ENCODE measurements around the gene HMOX1. TPM values are rescaled to one million over a fixed set of nuclear protein-coding genes. Genes with fewer than 3 reads are reported as not detected.

Gene HMOX1
- total and polyA plus RNA-seq, 9 donors: 11.5 to 36.0 (median 24.8) TPM

DNA sequence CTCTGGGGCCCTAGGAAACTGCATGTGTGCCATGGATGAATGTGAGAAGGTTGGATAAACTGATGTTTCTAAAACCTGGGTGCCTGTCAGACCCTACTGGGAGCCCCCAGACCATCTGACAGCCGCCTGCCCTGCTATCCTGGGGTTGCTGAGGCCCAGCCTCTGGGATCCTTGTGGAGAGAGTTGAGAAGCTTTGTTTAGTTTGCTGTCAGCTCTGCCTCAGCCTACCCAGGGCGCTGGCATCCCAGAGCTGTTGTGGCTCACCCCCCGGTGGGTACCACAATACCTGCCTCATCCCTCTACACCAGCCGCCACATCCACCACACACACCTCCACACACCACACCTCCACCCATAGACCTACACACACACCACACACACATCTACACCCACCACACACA, 38.5 kb upstream of the HMOX1 start:
- H3K36me3 ChIP-seq (ENCODE audit: control insufficient read depth, insufficient read depth, low read length): peaks cover 89% of the 10 kb centered on the region
- 100% methylated on average over 2 of the region's 4 CpGs for whole genome bisulfite sequencing (ENCODE audit: insufficient coverage)
- no peaks in the 10 kb centered on the region for H3K9me3 ChIP-seq (replicated peaks; ENCODE audit: control insufficient read depth, low read depth, low read length)
- H3K4me3 ChIP-seq (ENCODE audit: low read length): no peak overlapping the region
- H3K27ac ChIP-seq (ENCODE audit: low read length): no peak overlapping the region
- DNase-seq: no peak
- peaks cover 4% of the 10 kb centered on the region for H3K4me1 ChIP-seq (ENCODE audit: control insufficient read depth, insufficient read depth, low read length)
- no peaks in the 10 kb centered on the region for H3K27me3 ChIP-seq (ENCODE audit: control insufficient read depth, insufficient read depth, low read length)

DNA sequence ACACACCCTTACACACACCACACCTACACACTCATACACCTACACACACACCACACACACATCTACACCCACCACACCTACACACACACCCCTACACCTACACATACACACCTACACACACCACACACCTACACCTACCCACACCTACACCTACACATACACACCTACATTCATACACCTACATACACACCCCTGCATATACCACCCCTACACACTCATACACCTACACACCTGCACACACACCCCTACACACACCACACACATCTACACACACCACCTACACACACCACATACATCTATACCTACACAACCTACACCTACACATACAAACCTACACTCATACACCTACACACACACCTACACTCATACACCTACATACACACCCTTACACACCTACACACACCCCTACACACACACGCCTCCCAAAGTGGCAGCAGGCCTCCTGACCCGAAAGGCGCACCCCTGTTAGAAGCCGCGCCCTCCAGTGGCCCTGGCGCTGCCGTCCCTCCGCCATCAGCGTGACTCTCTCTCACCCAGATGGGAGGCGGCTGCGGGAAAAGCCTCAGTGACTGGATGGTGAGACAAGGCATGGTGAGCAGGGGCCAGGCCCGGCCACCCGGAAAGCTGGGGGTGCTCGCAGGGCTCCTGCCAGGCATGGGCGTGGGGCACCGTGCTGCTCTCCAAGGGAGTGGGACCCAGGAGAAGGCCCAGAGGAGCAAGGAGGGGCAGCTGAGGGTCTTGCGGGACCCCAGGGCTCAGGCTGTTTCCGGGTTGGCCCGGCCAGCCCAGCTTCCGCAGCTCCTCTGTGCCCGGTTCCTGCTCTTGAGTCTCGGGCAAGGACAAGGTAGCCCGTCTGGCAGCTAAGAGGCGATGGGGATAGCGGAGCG, 37.0 kb upstream of the HMOX1 start:
- peaks cover 7% of the 10 kb centered on the region for H3K4me1 ChIP-seq (ENCODE audit: control insufficient read depth, insufficient read depth, low read length)
- WGBS (ENCODE audit: insufficient coverage): 96% methylated on average over 26 of the region's 26 CpGs
- H3K36me3 ChIP-seq (ENCODE audit: control insufficient read depth, insufficient read depth, low read length): peaks cover 82% of the 10 kb centered on the region
- H3K9me3 ChIP-seq (replicated peaks; ENCODE audit: control insufficient read depth, low read depth, low read length): no peaks in the 10 kb centered on the region
- no peaks in the 10 kb centered on the region for H3K27me3 ChIP-seq (ENCODE audit: control insufficient read depth, insufficient read depth, low read length)
- H3K4me3 ChIP-seq (ENCODE audit: low read length): no peak overlapping the region
- DNase-seq: no peak
- no peak overlapping the region for H3K27ac ChIP-seq (ENCODE audit: low read length)

DNA sequence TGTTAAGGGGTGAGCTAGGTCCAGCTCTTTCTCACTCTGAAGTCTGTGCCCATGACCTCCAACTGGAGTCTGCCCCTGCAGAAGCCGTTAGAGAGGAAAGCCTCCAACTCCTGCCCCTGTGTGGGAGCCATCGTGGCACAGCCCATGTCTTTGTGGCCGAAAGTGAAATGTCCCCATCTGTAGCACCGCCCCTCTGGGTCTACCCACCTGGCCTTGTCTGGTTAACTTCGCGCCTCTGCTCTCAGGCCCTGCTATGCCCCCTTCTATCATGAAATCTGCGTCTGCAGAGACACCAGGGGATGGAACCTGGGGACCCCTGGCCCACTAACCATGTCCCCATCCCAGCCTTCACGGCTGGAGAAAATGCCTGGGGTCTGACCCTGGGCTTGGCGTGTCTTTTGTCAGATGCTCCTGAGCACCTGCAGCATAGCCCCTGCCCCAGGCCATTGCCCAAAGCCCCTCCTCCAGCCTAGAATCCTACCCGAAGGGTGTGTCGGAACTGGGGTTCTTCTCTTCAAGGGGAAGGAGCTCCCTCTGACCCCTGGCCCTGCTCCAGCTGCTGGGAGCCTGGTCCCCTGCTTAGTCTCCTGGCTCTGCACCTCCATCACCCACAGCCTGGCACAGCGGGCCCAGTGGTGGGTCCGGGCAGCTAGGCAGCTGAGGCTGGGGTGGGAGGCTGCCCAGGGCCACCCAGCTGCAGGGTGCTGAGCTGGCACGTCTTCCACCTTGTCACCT, 35.8 kb upstream of the HMOX1 start:
- no peak for DNase-seq
- Histone ChIP-seq H3K27me3 (ENCODE audit: control insufficient read depth, insufficient read depth, low read length) (no peaks in the 10 kb centered on the region), H3K9me3 (replicated peaks; ENCODE audit: control insufficient read depth, low read depth, low read length) (no peaks in the 10 kb centered on the region), H3K4me1 (ENCODE audit: control insufficient read depth, insufficient read depth, low read length) (peaks cover 18% of the 10 kb centered on the region), H3K27ac (ENCODE audit: low read length) (no peak overlapping the region), H3K36me3 (ENCODE audit: control insufficient read depth, insufficient read depth, low read length) (peaks cover 74% of the 10 kb centered on the region), H3K4me3 (ENCODE audit: low read length) (no peak overlapping the region)
- whole genome bisulfite sequencing (ENCODE audit: insufficient coverage): 86% methylated on average over 11 of the region's 14 CpGs

DNA sequence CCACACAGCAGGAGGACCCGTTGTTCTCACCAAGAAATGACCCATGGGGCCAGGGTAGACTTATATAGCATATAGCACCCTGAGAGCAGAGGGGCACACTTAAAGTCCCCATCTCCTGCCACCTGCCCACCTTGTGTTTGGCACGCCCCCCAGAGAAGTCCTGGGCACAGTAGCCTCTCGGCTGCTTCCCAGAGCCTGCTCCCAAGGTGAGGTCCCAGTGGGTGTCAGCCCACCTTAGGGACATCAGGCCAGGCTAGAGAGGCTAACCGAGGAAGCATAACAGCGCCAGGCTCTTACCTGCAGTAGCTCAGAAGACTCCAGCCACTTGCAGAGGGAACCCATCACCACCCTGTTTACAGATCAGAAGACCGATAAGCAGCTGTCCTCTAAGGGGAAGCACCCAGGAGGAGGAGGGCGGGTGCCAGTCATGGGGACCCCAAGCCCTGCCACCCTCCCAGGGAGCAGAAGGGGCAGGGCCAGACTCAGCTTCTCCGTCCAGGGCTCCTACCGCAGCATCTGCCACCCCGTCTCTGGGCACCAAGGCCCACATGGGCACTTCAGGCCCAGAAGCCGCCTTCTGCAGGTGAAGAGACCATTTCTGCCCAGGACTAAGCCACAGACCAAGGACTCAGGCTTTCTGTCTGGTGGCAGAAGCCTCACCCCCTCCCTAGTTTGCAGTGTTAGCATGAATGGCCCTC, 34.9 kb upstream of the HMOX1 start:
- Histone ChIP-seq H3K4me3 (ENCODE audit: low read length) (no peak overlapping the region), H3K27me3 (ENCODE audit: control insufficient read depth, insufficient read depth, low read length) (no peaks in the 10 kb centered on the region), H3K36me3 (ENCODE audit: control insufficient read depth, insufficient read depth, low read length) (peaks cover 67% of the 10 kb centered on the region), H3K9me3 (replicated peaks; ENCODE audit: control insufficient read depth, low read depth, low read length) (no peaks in the 10 kb centered on the region), H3K4me1 (ENCODE audit: control insufficient read depth, insufficient read depth, low read length) (peaks cover 24% of the 10 kb centered on the region), H3K27ac (ENCODE audit: low read length) (no peak overlapping the region)
- WGBS (ENCODE audit: insufficient coverage): 91% methylated on average over 10 of the region's 11 CpGs
- no peak for DNase-seq

DNA sequence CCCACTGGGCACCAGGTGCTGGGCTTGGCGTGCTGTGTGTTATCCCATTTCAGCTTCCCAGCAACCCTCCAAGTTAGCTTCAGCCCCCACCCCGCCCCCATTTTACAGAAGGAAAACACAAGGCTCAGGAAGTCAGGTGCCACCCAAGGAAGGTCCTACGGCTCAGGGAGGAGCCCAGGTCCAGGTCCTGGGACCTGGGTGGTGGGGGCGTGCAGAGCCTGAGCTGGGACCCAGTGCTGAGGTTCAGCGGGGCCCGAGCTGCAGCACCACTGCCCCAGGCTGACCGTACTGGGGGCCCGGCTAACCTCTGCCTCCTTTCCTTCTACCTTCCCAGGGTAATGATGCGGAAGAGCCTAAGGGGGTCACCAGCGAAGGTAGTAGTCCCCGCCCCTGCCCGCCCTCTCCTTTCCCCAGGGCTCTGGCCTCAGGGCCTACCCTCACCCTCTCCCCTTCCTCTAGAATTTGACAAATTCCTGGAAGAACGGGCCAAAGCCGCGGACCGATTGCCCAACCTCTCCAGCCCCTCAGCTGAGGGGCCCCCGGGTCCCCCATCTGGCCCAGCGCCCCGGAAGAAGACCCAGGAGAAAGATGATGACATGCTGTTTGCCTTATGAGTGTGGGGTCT, 34.2 kb upstream of the HMOX1 start:
- WGBS (ENCODE audit: insufficient coverage): 82% methylated on average over 11 of the region's 19 CpGs
- no peak overlapping the region for H3K4me3 ChIP-seq (ENCODE audit: low read length)
- H3K4me1 ChIP-seq (ENCODE audit: control insufficient read depth, insufficient read depth, low read length): peaks cover 30% of the 10 kb centered on the region
- H3K36me3 ChIP-seq (ENCODE audit: control insufficient read depth, insufficient read depth, low read length): peaks cover 59% of the 10 kb centered on the region
- no peaks in the 10 kb centered on the region for H3K9me3 ChIP-seq (replicated peaks; ENCODE audit: control insufficient read depth, low read depth, low read length)
- DNase-seq: no peak
- no peak overlapping the region for H3K27ac ChIP-seq (ENCODE audit: low read length)
- H3K27me3 ChIP-seq (ENCODE audit: control insufficient read depth, insufficient read depth, low read length): no peaks in the 10 kb centered on the region

DNA sequence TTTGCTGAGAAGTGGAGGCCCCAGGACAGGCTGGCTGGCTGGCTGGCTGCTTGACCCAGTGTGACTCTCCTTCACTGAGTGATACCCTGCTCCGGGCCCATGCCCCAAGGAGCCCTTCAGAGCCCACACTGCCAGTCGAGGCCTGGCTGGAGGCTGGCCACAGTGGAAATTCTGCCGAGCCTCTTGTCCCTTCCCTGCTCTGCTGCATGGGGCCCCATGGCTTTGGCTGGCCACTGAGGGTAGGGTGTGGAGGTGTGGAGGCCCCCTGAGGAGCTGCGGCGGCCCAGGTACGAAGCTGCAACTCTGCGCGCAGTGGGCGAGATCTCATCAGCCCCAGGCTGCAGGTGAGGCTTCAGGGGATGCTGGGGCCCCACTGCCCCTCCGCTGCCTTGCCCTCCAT, 33.4 kb upstream of the HMOX1 start:
- Histone ChIP-seq H3K9me3 (replicated peaks; ENCODE audit: control insufficient read depth, low read depth, low read length) (no peaks in the 10 kb centered on the region), H3K27ac (ENCODE audit: low read length) (no peak overlapping the region), H3K36me3 (ENCODE audit: control insufficient read depth, insufficient read depth, low read length) (peaks cover 52% of the 10 kb centered on the region), H3K27me3 (ENCODE audit: control insufficient read depth, insufficient read depth, low read length) (no peaks in the 10 kb centered on the region), H3K4me3 (ENCODE audit: low read length) (no peak overlapping the region), H3K4me1 (ENCODE audit: control insufficient read depth, insufficient read depth, low read length) (peaks cover 30% of the 10 kb centered on the region)
- 75% methylated on average over 8 of the region's 10 CpGs for WGBS (ENCODE audit: insufficient coverage)
- no peak for DNase-seq

DNA sequence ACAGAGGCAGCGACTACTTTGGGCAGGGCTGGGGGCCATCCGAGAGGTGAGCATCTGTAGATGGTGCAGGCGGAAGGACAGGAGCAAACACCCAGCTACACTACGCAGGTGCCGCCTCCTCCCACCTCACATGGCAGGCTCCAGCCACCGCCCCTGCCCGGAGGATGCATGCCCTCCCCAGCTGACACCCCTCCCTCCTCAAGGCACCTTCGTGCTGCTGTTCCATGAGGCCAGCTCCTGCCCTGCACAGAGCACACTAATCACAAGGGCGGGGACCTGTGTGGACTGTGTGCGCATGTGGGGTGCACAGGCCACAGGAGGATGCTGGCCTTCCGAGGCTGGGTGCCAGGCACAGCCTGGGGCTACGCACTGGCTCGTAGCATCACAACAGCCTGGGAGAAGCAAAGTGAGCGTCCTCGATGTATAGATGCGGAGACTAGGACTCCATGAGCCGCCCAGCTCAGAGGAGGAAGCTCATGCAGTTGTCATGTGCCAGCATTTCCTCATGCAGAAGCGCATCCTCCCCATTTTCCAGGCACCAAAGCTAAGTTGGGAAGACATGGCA, 32.8 kb upstream of the HMOX1 start:
- DNase-seq: no peak
- peaks cover 45% of the 10 kb centered on the region for H3K36me3 ChIP-seq (ENCODE audit: control insufficient read depth, insufficient read depth, low read length)
- H3K27ac ChIP-seq (ENCODE audit: low read length): no peak overlapping the region
- H3K4me1 ChIP-seq (ENCODE audit: control insufficient read depth, insufficient read depth, low read length): peaks cover 30% of the 10 kb centered on the region
- no peaks in the 10 kb centered on the region for H3K27me3 ChIP-seq (ENCODE audit: control insufficient read depth, insufficient read depth, low read length)
- WGBS (ENCODE audit: insufficient coverage): 80% methylated on average over 17 of the region's 18 CpGs
- no peaks in the 10 kb centered on the region for H3K9me3 ChIP-seq (replicated peaks; ENCODE audit: control insufficient read depth, low read depth, low read length)
- H3K4me3 ChIP-seq (ENCODE audit: low read length): no peak overlapping the region

DNA sequence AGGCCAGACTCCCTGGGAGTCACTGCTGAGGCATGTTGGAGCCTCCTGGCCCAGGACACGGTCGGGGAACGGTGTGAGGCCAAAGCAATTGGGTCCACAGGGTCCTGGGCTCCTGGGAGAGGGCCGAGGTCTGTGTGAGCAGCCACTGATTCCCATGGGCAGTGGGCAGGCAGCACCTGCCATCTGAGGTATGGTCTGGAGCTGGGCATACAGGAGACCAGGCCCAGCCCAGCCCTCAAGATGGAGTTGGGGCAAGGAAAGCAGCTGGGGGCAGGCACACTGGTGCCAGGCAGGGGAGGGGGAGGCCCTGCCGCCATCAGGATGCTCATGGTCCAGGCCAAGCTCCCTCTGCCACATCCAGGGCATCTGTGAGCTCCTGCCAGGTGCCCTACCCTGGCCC, 32.2 kb upstream of the HMOX1 start:
- no peak for DNase-seq
- H3K27ac ChIP-seq (ENCODE audit: low read length): no peak overlapping the region
- H3K4me3 ChIP-seq (ENCODE audit: low read length): no peak overlapping the region
- H3K36me3 ChIP-seq (ENCODE audit: control insufficient read depth, insufficient read depth, low read length): peaks cover 39% of the 10 kb centered on the region
- H3K27me3 ChIP-seq (ENCODE audit: control insufficient read depth, insufficient read depth, low read length): no peaks in the 10 kb centered on the region
- peaks cover 30% of the 10 kb centered on the region for H3K4me1 ChIP-seq (ENCODE audit: control insufficient read depth, insufficient read depth, low read length)
- WGBS (ENCODE audit: insufficient coverage): 65% methylated on average over 4 of the region's 5 CpGs
- no peaks in the 10 kb centered on the region for H3K9me3 ChIP-seq (replicated peaks; ENCODE audit: control insufficient read depth, low read depth, low read length)

DNA sequence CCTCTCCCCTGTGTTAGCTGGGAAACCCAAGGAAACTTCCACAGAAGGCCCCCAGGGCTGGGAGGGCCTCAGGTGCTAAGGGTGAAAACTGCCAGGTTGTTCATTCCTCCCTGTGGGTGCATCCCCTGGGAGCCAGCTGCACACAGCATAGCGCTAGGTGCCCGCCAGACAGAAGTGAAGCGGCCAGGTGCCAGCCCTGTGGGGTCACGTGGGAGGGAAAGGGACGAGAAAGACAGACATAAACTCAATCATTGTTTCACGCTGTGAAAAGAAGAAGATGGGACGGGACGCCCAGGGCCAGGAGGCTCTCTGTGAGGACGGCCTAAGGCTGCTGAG, 31.6 kb upstream of the HMOX1 start:
- Histone ChIP-seq H3K36me3 (ENCODE audit: control insufficient read depth, insufficient read depth, low read length) (peaks cover 33% of the 10 kb centered on the region), H3K27me3 (ENCODE audit: control insufficient read depth, insufficient read depth, low read length) (no peaks in the 10 kb centered on the region), H3K9me3 (replicated peaks; ENCODE audit: control insufficient read depth, low read depth, low read length) (no peaks in the 10 kb centered on the region), H3K4me1 (ENCODE audit: control insufficient read depth, insufficient read depth, low read length) (peaks cover 30% of the 10 kb centered on the region), H3K27ac (ENCODE audit: low read length) (peak overlapping the region; percentile 1), H3K4me3 (ENCODE audit: low read length) (no peak overlapping the region)
- peak; percentile 42 for DNase-seq
- 41% methylated on average over 9 of the region's 9 CpGs for WGBS (ENCODE audit: insufficient coverage)
